GM12801 (cell line): ENCODE measurements around the gene ADAMTSL2.

ENCODE experiments used
- TF ChIP-seq, protein P1 (sequence below): IDR thresholded peaks from one replicate; pipeline ENCODE4 v1.5.1; 2011; ENCODE audit warnings: control low read depth; ENCODE audit not compliant: insufficient read length; ENCODE audit errors: extremely low read depth

The ADAMTSL2 gene

DNA sequence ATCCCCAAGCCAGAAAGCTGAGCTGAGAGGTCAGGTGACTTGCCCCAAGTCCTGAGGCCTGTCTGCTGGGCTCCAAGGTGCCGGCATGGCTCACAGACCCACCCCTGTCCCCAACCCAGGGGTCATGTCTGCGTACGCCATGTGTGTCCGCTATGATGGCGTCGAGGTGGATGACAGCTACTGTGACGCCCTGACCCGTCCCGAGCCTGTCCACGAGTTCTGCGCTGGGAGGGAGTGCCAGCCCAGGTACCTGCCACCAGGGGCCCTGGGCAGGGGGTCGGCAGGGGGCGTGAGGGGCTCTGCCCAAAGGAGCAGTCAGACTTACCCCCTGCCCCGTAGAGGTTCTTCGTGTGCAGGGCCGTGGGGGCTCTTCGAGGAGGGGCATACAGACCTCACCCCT is 32.3 kb downstream of the ADAMTSL2 start:
- TF ChIP-seq, protein P1, sequence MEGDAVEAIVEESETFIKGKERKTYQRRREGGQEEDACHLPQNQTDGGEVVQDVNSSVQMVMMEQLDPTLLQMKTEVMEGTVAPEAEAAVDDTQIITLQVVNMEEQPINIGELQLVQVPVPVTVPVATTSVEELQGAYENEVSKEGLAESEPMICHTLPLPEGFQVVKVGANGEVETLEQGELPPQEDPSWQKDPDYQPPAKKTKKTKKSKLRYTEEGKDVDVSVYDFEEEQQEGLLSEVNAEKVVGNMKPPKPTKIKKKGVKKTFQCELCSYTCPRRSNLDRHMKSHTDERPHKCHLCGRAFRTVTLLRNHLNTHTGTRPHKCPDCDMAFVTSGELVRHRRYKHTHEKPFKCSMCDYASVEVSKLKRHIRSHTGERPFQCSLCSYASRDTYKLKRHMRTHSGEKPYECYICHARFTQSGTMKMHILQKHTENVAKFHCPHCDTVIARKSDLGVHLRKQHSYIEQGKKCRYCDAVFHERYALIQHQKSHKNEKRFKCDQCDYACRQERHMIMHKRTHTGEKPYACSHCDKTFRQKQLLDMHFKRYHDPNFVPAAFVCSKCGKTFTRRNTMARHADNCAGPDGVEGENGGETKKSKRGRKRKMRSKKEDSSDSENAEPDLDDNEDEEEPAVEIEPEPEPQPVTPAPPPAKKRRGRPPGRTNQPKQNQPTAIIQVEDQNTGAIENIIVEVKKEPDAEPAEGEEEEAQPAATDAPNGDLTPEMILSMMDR = no peak

DNA sequence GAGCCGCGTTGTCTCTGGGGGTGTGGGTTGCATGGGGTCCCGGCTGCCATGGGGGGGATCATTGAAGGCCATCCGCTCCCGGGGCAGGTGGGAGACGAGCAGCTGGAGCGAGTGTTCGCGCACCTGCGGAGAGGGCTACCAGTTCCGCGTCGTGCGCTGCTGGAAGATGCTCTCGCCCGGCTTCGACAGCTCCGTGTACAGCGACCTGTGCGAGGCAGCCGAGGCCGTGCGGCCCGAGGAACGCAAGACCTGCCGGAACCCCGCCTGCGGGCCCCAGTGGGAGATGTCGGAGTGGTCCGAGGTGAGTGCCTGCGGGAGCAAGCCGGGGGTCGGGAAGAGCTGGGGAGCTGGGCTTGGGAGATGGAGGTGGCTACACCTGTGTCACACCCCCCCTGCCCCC is 33.7 kb downstream of the ADAMTSL2 start:
- TF ChIP-seq, protein P1 = no peak

DNA sequence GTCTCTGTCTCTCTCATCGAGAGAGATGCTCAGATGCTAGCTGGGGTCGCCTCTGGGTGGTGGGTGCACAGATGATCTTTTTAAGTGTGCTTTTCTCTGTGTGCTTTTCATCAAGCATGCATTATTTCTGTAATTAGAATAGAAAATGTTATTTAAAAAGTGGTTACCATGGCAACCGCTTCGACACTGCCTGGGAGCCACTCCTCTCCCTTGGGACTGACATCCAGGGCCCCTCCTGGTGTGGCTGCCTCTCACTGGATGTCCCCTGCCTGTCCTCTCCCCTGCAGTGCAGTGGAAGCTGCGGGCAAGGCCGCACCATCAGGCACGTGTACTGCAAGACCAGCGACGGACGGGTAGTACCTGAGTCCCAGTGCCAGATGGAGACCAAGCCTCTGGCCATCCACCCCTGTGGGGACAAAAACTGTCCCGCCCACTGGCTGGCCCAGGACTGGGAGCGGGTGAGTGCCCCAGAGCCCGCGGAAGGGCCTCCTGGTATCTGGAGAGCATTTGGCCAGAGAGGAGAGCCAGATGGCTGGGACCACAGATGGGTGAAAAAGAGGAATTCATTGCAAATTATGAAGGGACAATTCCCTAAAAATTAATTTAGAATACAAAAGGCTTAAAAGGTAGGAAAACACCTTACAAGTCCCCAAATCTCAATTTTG is 34.7 kb downstream of the ADAMTSL2 start:
- TF ChIP-seq, protein P1 = no peak

DNA sequence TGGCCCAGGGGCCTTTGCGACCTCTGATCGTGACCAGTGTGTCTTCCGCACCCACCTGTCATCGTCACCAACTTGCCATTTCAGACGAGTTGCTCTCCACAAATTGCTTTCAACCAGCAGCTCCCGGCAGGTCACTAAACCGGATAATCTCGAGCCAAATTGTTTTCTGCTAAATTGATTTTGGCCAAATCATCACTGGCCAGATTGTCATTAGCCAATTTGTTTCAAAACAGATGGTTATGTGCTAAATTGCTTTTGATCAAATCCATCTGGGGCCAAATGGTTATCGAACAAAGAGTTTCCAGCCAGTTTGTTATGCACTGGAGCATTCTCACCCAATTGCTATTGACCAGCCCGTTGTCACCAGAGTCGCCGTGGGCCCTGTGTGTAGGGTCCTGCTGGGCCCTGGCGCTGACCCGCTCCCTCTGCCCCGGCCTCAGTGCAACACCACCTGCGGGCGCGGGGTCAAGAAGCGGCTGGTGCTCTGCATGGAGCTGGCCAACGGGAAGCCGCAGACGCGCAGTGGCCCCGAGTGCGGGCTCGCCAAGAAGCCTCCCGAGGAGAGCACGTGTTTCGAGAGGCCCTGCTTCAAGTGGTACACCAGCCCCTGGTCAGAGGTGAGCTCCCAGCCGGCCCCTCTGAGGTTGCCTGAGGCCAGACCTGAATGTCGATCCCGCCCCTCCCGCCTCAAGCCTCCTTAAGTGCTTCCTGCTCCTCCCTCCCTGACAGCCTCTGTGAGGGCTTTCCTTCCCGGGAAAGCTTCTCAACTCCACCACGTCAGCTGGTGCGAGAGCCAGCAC is 35.6 kb downstream of the ADAMTSL2 start:
- TF ChIP-seq, protein P1 = no peak

DNA sequence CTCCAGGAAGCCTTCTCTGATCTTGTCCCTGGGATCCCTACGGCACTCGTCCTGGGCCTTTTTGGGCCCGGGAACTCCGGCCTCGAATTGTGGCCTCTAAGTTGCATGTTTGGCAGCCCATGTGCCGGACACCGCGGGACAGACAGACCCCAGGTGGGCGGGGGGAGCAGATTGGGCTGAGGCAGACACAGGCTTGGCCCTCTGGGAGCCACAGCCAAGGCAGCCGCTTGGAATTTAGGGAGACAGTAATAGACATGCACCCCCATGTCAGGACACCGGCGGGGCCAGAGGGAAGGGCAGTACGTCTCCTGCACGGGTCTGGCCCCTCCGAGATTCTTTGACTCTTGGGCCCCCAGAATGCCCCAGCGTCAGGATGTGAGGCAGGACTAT is 36.2 kb downstream of the ADAMTSL2 start:
- TF ChIP-seq, protein P1 = no peak

DNA sequence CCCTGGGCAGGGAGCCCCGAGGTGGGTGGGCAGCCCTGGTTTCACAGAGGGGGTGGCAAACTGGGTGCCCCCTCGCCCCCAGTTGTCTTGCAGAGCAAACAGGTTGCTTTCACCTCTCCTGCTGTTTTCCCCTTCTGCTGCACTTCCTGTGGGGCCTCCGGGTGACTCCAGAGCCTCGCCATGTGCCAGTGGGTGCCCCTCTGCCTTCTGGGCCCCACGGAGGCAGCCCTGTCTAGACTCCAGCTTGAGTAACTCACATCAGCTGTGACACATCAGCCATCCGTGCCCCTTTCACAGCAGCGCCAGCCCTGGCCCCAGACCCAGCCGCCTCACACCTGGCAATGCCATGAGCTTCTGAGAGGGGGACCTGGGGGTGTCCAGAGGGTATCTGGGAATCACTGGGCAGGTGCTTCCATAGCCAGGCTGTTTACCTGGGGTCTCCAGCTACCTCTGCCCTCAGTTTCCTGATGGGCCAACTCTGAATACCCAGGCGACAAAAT is 36.9 kb downstream of the ADAMTSL2 start:
- TF ChIP-seq, protein P1 = no peak

DNA sequence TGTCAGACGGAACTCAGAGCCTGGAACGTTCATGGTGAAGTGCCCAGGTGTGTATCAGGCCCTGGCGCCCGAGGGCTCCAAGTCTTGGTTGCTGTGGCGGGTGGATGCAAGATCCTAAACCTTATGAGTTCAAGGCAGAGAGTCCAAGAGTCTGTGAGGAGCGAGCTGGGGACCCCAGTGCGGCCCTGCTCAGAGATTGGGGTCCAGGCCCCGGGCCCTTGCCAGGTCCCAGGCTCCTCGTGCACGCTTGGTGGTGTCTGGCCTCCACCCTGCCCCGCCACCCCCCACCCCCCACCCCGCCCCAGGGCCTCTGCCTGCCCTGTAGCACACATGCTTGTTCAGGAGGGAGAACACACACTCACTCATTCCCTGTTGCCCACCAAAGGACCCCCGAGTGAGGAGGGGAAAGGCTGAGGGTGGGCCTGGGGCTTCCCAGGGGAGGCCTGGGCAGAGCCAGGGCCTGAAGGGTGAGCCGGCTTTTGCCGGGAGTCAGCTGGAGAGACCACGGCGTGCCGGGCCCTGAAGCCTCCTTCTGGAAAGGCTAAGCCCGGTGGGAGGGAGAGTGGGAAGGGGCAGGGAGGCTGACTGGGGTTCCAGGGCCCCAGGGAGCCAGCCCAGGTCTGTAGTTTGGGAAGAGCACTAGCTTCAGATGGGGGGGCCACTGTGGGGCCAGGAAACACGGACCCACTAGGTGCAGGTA is 37.5 kb downstream of the ADAMTSL2 start:
- TF ChIP-seq, protein P1 = no peak
